ENCODE data around the gene ZNF236. TPM values are rescaled to one million over a fixed set of nuclear protein-coding genes. Genes with fewer than 3 reads are reported as not detected.
"Not testable (repeated sequence)": the region's sequence is repeated elsewhere in the genome, so short reads cannot be mapped to it uniquely, and the experiment has no call there.

ZNF236 gene
- total RNA-seq, 6 experiments from 2014 or later, result 3.8 to 7.6 (median 5.8) TPM

DNA sequence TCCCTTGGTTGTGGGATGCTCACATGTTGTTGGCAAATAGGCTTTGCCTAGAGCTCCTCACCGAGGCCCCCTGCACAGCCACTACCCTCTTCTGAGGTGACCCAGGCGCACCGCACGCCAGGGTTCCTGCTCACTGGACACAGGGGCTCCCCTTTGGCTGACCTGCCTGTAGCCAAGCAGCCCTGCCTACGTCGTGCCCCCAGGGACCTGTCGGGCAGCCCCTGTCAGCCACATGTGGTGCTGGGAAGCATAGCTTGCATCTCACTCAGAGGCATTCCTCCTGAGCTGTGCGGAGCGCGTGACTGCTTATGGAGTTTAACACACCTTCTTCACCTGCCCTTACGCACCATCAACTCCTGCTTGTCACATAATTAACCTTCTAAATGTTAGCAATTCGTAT, 116.3 kb downstream of the ZNF236 start:
- WGBS (ENCODE audit: insufficient coverage, low coverage, low lambda C conversion rate, missing lambda C conversion rate), result 96% methylated on average over 3 of the region's 12 CpGs
- ATAC-seq (no peak), DNase-seq (no peak)
- H3K9me3 ChIP-seq, result no peaks in the 10 kb centered on the region
- H3K36me3 ChIP-seq, result peaks cover 0 to 19% (median 1%) of the 10 kb centered on the region in 4 donors
- no peaks in the 10 kb centered on the region for H3K27me3 ChIP-seq
- TF ChIP-seq, protein P1, sequence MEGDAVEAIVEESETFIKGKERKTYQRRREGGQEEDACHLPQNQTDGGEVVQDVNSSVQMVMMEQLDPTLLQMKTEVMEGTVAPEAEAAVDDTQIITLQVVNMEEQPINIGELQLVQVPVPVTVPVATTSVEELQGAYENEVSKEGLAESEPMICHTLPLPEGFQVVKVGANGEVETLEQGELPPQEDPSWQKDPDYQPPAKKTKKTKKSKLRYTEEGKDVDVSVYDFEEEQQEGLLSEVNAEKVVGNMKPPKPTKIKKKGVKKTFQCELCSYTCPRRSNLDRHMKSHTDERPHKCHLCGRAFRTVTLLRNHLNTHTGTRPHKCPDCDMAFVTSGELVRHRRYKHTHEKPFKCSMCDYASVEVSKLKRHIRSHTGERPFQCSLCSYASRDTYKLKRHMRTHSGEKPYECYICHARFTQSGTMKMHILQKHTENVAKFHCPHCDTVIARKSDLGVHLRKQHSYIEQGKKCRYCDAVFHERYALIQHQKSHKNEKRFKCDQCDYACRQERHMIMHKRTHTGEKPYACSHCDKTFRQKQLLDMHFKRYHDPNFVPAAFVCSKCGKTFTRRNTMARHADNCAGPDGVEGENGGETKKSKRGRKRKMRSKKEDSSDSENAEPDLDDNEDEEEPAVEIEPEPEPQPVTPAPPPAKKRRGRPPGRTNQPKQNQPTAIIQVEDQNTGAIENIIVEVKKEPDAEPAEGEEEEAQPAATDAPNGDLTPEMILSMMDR (IDR thresholded peaks at IDR 0.05), result no peak
- no peak for TF ChIP-seq POLR2A (IDR thresholded peaks at IDR 0.05)
- intact Hi-C loops (cut with DNase I), result no loop called here
- peaks cover 0 to 17% (median 3%) of the 10 kb centered on the region in 4 donors for H3K4me1 ChIP-seq
- no peak overlapping the region for H3K4me3 ChIP-seq
- no peak overlapping the region for H3K27ac ChIP-seq

GRCh38 chr18:76941284-76941683, 118.9 kb downstream of the ZNF236 start:
- H3K9me3 ChIP-seq, result no peaks in the 10 kb centered on the region
- no peaks in the 10 kb centered on the region for H3K27me3 ChIP-seq
- DNase-seq (no peak), ATAC-seq (no peak)
- no peak overlapping the region for H3K27ac ChIP-seq
- H3K36me3 ChIP-seq, result peaks cover 0 to 19% (median 1%) of the 10 kb centered on the region in 4 donors
- TF ChIP-seq POLR2A (IDR thresholded peaks at IDR 0.05), result no peak
- TF ChIP-seq, protein P1 (IDR thresholded peaks at IDR 0.05), result no peak
- intact Hi-C loops (cut with DNase I), result no loop called here
- 100% methylated on average over 3 of the region's 9 CpGs for WGBS (ENCODE audit: insufficient coverage, low coverage, low lambda C conversion rate, missing lambda C conversion rate)
- no peak overlapping the region for H3K4me3 ChIP-seq
- peaks cover 0 to 2% (median 0%) of the 10 kb centered on the region in 4 donors for H3K4me1 ChIP-seq

DNA sequence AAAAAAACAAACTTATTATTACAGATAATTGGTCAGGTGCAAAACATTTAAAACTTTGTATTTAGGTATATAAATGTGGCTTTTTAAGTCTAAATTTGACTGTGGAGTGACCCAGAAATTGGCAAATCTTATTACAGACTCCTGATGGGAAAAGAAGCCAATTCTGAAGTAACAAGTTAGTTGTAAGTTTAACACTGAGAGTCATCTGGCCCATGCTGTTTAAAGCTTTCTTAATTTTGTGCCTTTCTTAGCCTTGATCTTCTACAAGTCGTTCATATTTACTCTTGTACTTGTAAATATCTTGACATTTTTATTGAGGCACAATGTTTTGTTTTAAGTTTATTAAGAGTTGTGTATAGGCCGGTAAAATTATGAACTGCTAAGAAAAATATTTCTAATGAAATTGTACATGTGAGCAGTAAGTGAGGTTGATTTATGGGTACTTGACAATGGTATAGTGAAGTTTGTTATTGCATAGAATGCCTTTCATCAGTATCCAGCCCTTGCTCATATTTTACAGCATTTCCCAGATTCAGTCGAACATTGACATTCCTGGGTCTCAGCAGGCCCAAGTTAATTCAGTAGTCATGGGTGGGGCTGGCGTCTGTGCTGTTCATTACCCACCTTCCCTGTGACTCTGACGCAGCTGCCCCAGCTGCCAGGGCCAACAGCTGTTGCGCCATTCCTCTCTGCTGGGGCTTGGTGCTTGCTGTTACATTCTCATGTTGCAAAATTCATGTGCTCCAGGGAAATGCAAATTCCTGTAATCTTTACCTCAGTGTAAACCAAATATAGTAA, 121.4 kb downstream of the ZNF236 start:
- intact Hi-C loops (cut with DNase I), result no loop called here
- no peak overlapping the region for H3K4me3 ChIP-seq
- H3K4me1 ChIP-seq, result no peaks in the 10 kb centered on the region
- no peak for TF ChIP-seq POLR2A (IDR thresholded peaks at IDR 0.05)
- TF ChIP-seq, protein P1 (IDR thresholded peaks at IDR 0.05), result no peak
- H3K27ac ChIP-seq, result no peak overlapping the region
- DNase-seq, result no peak
- peaks cover 0 to 27% (median 0%) of the 10 kb centered on the region in 4 donors for H3K36me3 ChIP-seq
- 67% methylated on average over 5 of the region's 6 CpGs for WGBS (ENCODE audit: insufficient coverage, low coverage, low lambda C conversion rate, missing lambda C conversion rate)
- peak in 3 of 4 donors; percentile 46 to 69 (median 48) for ATAC-seq
- no peaks in the 10 kb centered on the region for H3K27me3 ChIP-seq
- no peaks in the 10 kb centered on the region for H3K9me3 ChIP-seq

- H3K4me3 ChIP-seq; ATAC-seq; DNase-seq; H3K27ac ChIP-seq; H3K9me3 ChIP-seq; H3K4me1 ChIP-seq; intact Hi-C loops (cut with DNase I); H3K27me3 ChIP-seq: not testable (repeated sequence)
- H3K36me3 ChIP-seq, result peaks cover 0 to 24% (median 0%) of the 10 kb centered on the region in 4 donors
- 96% methylated on average over 8 of the region's 8 CpGs for WGBS (ENCODE audit: insufficient coverage, low coverage, low lambda C conversion rate, missing lambda C conversion rate)
These were observed 122.0 kb downstream of the ZNF236 start for GRCh38 chr18:76944346-76944745.

DNA sequence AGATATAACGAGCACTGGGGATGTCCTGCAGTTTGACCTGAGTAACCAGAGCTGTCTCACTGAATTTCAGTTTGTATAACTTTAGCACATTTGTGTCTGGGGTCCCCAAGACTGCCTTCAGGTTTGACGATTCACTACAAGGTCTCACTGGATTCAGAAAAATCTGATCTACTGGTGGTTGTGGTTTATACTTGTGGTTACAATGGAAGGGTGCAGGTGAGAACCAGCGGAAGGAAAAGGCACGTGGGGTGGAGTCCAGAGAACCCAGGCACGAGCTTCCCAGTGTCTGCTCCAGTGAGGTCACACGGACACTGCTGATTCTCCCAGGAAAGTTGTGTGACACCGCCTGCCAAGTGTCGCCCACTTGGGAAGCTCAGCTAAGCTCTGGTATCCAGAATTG, 126.0 kb downstream of the ZNF236 start:
- peaks cover 0 to 22% (median 0%) of the 10 kb centered on the region in 4 donors for H3K36me3 ChIP-seq
- no peaks in the 10 kb centered on the region for H3K27me3 ChIP-seq
- no peaks in the 10 kb centered on the region for H3K9me3 ChIP-seq
- 60% methylated on average over 6 of the region's 8 CpGs for WGBS (ENCODE audit: insufficient coverage, low coverage, low lambda C conversion rate, missing lambda C conversion rate)
- intact Hi-C loops (cut with DNase I), result no loop called here
- DNase-seq (no peak), ATAC-seq (no peak)
- H3K4me1 ChIP-seq, result peaks cover 0 to 10% (median 5%) of the 10 kb centered on the region in 4 donors
- H3K27ac ChIP-seq, result no peak overlapping the region
- no peak overlapping the region for H3K4me3 ChIP-seq
- no peak for TF ChIP-seq POLR2A (IDR thresholded peaks at IDR 0.05)
- TF ChIP-seq, protein P1 (IDR thresholded peaks at IDR 0.05), result no peak
